ENCODE measurements around the gene MARCHF6.

The MARCHF6 gene

GRCh38 chr5:10317825-10318682 is 35.4 kb upstream of the MARCHF6 start:
- TF ChIP-seq POLR2A (IDR thresholded peaks at IDR 0.05; ENCODE audit: extremely low read depth, insufficient read length) (no peak), MAX (IDR thresholded peaks at IDR 0.05; ENCODE audit: low read depth, low read length) (peak; percentile 47; the same call in 1 of the 2 replicates), CTCF (IDR thresholded peaks at IDR 0.05; ENCODE audit: low read depth, low read length) (no peak), MYC (IDR thresholded peaks at IDR 0.05; ENCODE audit: low read depth, low read length) (0 out of 2 replicates have a peak, but pooled peaks have one; percentile 30)
- DNase-seq (ENCODE audit: low read depth) = peak; percentile 30
- no peak overlapping the region for H3K4me3 ChIP-seq (ENCODE audit: low read depth, low read length)

- no peak for DNase-seq (ENCODE audit: low read depth)
- H3K4me3 ChIP-seq (ENCODE audit: low read depth, low read length) = no peak overlapping the region
- no peak for TF ChIP-seq CTCF (IDR thresholded peaks at IDR 0.05; ENCODE audit: low read depth, low read length)
- no peak for TF ChIP-seq MAX (IDR thresholded peaks at IDR 0.05; ENCODE audit: low read depth, low read length)
- TF ChIP-seq MYC (IDR thresholded peaks at IDR 0.05; ENCODE audit: low read depth, low read length) = no peak
- no peak for TF ChIP-seq POLR2A (IDR thresholded peaks at IDR 0.05; ENCODE audit: extremely low read depth, insufficient read length)
Measured at GRCh38 chr5:10319202-10319851, 34.2 kb upstream of the MARCHF6 start.

GRCh38 chr5:10320793-10321192 is 32.7 kb upstream of the MARCHF6 start:
- DNase-seq (ENCODE audit: low read depth) = peak; percentile 56
- H3K4me3 ChIP-seq (ENCODE audit: low read depth, low read length) = no peak overlapping the region
- TF ChIP-seq MAX (IDR thresholded peaks at IDR 0.05; ENCODE audit: low read depth, low read length) (no peak), POLR2A (IDR thresholded peaks at IDR 0.05; ENCODE audit: extremely low read depth, insufficient read length) (no peak), CTCF (IDR thresholded peaks at IDR 0.05; ENCODE audit: low read depth, low read length) (no peak), MYC (IDR thresholded peaks at IDR 0.05; ENCODE audit: low read depth, low read length) (no peak)

- no peak overlapping the region for H3K4me3 ChIP-seq (ENCODE audit: low read depth, low read length)
- no peak for TF ChIP-seq MAX (IDR thresholded peaks at IDR 0.05; ENCODE audit: low read depth, low read length)
- no peak for TF ChIP-seq POLR2A (IDR thresholded peaks at IDR 0.05; ENCODE audit: extremely low read depth, insufficient read length)
- TF ChIP-seq MYC (IDR thresholded peaks at IDR 0.05; ENCODE audit: low read depth, low read length) = no peak
- TF ChIP-seq CTCF (IDR thresholded peaks at IDR 0.05; ENCODE audit: low read depth, low read length) = no peak
- no peak for DNase-seq (ENCODE audit: low read depth)
Measured at GRCh38 chr5:10321882-10322281, 31.6 kb upstream of the MARCHF6 start.

- H3K4me3 ChIP-seq (ENCODE audit: low read depth, low read length) = no peak overlapping the region
- TF ChIP-seq CTCF (IDR thresholded peaks at IDR 0.05; ENCODE audit: low read depth, low read length) (no peak), MAX (IDR thresholded peaks at IDR 0.05; ENCODE audit: low read depth, low read length) (no peak), MYC (IDR thresholded peaks at IDR 0.05; ENCODE audit: low read depth, low read length) (no peak), POLR2A (IDR thresholded peaks at IDR 0.05; ENCODE audit: extremely low read depth, insufficient read length) (no peak)
- no peak for DNase-seq (ENCODE audit: low read depth)
Measured at GRCh38 chr5:10323588-10324488, 29.7 kb upstream of the MARCHF6 start.

Data from NB4 (cell line).